SK-N-MC (cell line): ENCODE measurements around the gene SLC9C1.

Experiments used
- EZH2 ChIP-seq: fragments of 200-600 bp; sonication (generic); IDR thresholded peaks from one replicate; pipeline ENCODE4 v1.6.1; 2017; ENCODE audit warnings: antibody characterized with exemption
- FOXP2 ChIP-seq: optimal IDR thresholded peaks from 2 replicates; pipeline ENCODE3; 2011; ENCODE audit warnings: mild to moderate bottlenecking, moderate library complexity; ENCODE audit not compliant: insufficient read depth; ENCODE audit errors: extremely low read length, control extremely low read depth
- POLR2AphosphoS5 ChIP-seq: IDR thresholded peaks from 2 replicates; pipeline ENCODE4 v1.6.1; 2012; ENCODE audit warnings: mild to moderate bottlenecking, low read depth, low read length, borderline replicate concordance

DNA sequence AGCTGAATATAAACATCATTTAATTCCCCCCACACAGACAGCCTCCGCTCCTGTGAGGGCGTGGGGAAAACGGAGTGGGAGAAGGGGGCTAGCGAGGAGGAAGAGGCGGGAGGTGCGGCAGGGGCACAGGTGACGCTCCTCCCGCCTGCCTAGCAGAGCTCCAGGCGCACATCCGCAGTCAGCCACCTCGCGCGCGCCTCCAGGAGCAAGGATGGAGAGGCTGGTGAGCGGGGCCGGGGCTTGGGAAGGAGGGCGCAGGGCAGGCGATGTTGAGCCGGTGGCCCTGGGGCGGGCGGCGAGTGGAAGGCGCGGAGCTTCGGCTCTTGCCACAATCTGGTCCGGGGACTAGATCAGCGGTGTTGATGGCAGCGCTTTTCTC is 39.0 kb upstream of the SLC9C1 start, which contains the start of gene CD200:
- no peak for TF ChIP-seq POLR2AphosphoS5
- TF ChIP-seq EZH2, result no peak
- TF ChIP-seq FOXP2, result no peak
